ENCODE data around the gene PRKAG3.

Gene PRKAG3

DNA sequence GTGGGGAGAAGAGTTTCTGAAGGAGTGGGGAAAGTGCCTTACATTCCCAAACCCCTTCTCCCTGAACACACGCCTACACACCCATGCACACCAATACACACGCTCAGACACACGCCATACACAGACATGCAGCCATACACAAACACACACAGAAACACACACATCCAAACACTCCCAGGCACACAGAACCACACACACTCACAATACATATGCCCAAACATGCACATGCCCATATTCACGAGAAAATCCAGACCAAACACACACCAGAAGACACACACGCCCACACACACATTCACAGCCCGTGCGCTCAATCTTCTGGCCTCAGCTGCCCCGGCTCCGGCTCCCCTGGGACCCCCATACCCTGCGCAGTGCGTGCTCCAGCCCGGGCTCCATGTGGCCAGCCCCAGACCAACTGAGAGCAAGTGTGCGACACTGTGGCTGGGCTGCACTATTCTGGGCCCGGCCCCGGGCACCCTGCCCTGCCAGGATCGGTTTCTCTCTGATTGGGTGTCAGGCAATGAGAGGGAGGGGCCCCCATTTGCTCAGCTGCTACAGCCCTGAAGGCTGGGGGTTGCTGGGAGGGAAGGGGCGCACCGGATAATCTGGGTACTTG, at the start of gene PRKAG3:
PRKAG3 (minus strand) TSS at position 426 of the 613 bp plus-strand sequence.
- no peak for DNase-seq (ENCODE audit: low read depth)

DNA sequence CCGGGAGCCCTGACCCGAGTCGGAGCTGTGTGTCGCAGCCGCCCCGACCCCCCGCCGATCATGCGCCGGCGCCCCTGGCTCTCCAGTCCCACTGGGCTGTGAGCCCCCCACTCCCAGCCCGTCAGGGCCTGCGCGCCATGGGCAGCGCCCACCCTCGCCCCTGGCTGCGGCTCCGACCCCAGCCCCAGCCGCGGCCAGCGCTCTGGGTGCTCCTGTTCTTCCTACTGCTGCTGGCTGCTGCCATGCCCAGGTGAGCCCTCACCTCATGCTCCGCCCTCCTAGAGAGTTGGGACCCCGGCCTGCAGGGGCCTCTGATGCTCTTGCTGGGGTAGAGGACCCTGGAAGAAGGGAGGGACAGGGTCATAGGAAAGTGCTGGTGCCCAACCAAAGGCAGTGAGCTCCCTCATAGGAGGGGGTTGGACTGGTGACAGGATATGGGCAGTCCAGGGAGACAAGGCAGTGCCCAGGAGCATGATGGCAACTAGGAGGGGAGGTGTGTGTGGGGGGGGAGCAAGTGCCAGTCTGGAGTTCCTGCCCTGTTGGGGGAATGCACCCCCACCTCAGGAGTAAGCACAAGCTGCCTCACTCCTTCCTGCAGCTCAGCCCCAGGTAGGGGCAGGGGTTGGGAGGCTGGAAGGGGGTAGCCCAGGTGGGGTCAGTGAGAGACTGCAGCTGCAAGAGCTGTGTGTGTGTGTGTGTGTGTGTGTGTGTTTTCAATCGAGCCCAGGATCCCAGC, 49.4 kb upstream of the PRKAG3 start:
- no peak for DNase-seq (ENCODE audit: low read depth)

- no peak for DNase-seq (ENCODE audit: low read depth)
Observed at GRCh38 chr2:218880102-218880858, 48.7 kb upstream of the PRKAG3 start, which contains the start of gene WNT10A. Gene WNT10A (plus strand): TSS chr2:218880852. CDS start chr2:218880996, 144 bp downstream.

DNA sequence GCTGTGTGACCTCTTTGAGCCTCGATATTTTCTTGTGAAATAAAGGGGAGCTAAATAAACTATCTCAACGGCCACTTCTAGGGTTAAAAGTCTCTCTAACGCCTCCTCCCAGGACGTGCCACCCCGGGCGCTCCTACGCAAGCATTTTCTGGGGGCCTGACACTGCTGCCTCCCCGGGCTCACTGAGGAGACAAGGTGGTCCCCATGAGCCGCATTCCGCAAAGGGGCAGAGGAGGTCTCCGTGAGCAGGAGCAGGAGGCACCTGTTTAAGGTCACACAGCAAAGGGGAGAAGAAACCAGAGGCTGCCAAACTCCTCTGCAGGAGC, 48.1 kb upstream of the PRKAG3 start:
- DNase-seq (ENCODE audit: low read depth), result no peak

GRCh38 chr2:218878926-218879761, 47.5 kb upstream of the PRKAG3 start:
- DNase-seq (ENCODE audit: low read depth), result no peak

DNA sequence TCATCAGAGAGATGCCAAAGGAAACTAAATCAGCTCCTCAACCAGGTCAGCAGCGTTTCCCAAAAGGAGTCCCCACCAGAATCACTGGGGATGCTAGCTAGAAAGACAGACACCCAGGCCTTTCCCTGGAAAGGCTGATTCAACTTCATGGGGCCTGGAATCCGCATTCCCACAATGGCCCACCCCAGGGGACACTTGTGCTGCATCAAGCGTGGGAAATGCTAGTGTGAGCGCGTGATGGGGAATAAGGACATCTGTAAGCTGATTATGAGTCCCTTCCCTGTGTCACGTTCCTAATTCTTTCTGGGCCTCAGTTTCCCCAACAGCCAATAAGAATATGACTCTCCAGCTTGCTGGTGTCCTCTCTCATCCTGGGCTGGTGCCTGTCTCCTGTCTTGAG, 46.9 kb upstream of the PRKAG3 start:
- no peak for DNase-seq (ENCODE audit: low read depth)

- DNase-seq (ENCODE audit: low read depth), result no peak
Observed at GRCh38 chr2:218877891-218878290, 46.3 kb upstream of the PRKAG3 start.

DNA sequence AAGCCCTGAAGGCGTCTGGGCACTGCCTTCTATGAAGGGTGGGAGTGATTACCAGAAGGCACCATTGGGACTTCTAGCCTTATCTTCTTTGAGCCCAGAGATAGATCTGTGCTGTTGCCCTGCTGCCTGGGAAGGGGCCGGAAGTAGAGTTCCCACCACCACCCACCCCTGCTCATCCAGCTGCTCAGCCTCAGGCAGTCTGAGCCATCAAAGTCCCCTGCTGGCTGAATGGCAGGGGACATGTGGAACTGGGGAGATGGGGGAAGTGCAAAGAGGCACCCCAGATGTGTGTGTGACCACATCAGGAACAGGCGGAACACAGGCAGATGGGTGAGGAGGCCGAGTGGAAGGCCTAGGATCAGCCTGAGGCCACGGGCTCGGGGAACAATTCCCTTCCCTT, 45.7 kb upstream of the PRKAG3 start:
- no peak for DNase-seq (ENCODE audit: low read depth)

DNA sequence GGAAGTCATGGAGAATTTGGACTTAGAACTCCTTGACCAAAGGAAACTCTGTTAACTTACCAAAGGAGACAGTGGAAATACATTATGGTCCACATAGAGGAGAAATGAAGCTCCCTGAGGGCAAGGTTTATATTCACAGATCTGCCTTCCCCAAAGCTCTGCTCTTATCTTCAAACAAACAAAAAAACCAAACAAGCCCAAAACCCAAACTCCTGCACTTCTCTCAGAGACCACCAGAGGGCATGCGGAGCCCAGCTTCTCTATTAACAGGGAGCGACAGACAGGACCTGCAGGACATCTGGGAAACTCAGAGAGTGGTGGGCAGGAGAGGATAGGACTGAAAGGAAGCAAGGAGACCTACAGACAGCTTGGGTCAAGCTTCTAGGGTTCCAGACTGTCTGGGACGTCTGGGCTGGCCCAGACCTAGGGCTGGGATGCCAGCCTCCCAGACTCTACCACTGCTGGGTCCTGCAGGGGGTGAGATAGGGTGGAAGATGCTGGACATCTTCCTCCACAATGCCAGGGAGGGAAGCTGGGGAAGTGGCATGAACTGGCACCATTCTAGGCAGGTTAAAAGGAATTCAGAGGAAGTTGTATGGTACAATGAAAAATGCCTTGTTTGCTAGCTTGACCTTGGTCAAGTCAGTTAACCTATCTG, 45.1 kb upstream of the PRKAG3 start:
- DNase-seq (ENCODE audit: low read depth), result peak; percentile 68

DNA sequence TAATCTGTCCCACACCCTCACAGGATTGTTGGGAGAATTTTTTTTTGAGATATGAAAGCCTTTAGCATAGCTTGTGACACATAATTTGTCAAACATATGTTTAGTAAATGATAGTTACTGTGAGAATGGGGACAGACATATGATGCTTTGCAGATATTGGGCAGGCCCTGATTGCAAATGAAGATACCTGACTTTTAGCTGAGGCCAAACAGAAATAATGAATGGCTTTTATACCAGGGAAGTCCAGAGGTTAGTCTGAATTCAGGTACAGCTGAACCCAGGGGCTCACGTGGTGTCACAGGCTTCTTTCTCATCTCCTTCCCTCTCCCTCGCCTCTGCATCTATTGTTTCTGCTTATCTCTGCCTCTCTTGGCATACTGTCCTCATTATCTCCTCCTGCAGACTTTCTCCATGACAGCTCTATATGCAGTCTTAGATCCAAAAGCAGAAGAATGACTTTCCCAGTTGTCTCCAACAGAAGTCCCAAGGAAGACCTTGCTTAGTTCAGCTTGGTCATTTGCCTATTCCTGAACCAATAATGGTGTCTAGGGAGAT, 44.2 kb upstream of the PRKAG3 start:
- DNase-seq (ENCODE audit: low read depth), result no peak

- DNase-seq (ENCODE audit: low read depth), result no peak
Observed at GRCh38 chr2:218873359-218874194, 42.0 kb upstream of the PRKAG3 start.

DNA sequence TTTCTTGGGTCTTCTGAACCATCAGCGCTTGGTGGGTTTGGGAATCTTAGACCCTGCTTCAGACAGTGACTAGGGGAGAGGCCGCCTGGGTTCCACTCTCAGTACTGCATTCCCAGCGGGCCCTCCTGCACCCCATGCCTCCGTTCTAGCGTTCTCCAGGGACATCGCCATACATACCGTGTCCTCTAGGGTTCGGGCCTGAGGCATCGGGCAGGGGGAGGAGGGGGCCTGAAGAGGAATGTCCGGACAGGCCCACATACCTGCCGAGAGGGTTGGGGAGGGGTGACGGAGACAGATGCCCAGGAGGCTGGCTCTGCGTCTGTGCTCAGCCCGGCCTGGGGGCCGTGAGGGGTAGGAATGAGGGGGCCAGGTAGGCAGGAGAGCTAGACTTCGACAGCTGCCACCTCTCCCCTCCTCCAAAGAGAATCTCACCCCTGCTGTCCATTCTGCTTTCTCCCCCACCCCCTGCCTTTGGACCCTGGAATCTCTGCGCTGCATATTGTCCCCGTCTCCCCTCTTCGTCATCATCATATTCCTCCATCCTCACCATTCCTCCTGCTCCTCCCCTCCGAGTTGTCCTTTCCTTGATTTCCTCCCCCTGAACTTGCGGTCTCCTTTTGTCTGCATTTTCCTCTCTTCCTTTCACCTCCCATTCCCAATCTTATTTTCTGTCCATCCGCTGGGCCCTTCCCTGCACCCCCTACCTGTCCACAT, 41.2 kb upstream of the PRKAG3 start:
- no peak for DNase-seq (ENCODE audit: low read depth)

GRCh38 chr2:218871345-218872302, 40.0 kb upstream of the PRKAG3 start:
- DNase-seq (ENCODE audit: low read depth), result no peak

GRCh38 chr2:218870984-218871344, 39.4 kb upstream of the PRKAG3 start:
- DNase-seq (ENCODE audit: low read depth), result no peak

GRCh38 chr2:218869064-218869463, 37.5 kb upstream of the PRKAG3 start:
- no peak for DNase-seq (ENCODE audit: low read depth)

DNA sequence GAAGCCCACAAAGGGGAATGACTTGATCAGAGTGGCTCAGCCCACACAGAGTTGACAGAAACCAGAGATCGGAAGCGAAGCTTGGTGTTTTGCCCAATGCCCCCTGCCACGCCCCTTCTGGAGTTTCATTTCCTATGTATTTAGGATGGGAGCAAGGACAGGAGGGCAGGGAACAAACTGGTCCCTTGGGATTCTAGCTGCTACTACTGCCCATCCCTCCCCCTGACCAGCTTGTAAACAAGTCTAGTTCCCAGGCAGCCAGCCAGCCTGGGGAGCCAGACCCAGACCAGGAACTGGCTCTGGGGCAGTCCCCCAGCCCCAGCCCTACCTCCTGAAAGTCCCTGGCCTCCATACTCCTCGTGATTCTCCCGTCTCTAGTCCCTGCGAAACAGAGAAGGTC, 36.3 kb upstream of the PRKAG3 start:
- no peak for DNase-seq (ENCODE audit: low read depth)

DNA sequence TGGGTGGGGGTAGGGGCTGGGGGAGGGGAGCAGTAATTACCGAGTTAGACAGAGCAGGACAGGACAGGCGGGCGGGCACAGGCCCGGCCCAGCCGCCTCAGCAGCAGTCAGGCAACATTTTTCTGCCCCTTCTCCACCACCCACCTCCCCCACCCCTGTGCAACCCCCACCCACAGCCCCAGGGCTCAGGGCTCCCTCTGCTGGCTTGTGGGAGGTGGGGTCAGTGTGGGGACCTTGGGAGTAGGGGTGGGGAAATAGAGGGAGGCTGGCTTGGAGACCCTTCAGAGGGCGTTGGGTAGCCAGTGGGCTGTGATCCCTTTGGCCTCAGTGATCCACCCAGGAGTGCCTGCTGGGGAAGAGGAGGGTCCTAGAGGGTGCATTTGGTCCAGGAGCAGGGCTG, 34.4 kb upstream of the PRKAG3 start:
- no peak for DNase-seq (ENCODE audit: low read depth)

- DNase-seq (ENCODE audit: low read depth), result no peak
Observed at GRCh38 chr2:218865396-218865795, 33.8 kb upstream of the PRKAG3 start.

DNA sequence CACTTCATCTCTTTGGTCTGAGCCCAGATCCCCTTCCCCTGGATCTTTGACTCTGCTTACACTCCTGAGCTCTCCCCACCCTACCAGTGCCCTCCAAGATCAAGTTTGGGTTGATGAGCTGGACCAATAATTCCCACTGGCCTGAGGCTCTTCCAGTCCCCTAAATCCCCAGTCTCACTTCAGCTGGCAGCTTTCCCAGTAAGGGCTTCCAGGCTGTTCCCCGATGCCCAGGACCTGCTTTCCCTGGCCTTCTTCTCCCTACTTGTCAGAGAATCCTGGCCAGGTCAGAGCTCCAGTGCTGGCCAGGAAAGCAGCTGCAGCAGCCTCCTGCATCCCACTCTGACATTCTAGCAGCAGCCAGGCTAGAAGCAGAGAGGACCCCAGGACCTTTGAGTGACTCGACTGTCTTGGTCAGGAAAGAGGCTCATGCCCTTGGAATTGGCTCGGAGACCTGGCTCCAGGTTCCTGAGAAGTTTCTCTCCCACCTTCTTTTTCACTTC, 31.5 kb upstream of the PRKAG3 start:
- no peak for DNase-seq (ENCODE audit: low read depth)
